HL-60 (cell line): Measurements from ENCODE around the gene RNF144A.

ENCODE experiments used
- POLR2AphosphoS5 ChIP-seq: IDR thresholded peaks from 2 replicates; pipeline ENCODE4 v1.6.1; 2012; ENCODE audit warnings: low read depth
- TF ChIP-seq, protein P1 (sequence below): IDR thresholded peaks from one replicate; pipeline ENCODE4 v1.5.1; 2011; ENCODE audit warnings: low read length, control low read depth, inconsistent platforms; ENCODE audit not compliant: insufficient read depth

DNA sequence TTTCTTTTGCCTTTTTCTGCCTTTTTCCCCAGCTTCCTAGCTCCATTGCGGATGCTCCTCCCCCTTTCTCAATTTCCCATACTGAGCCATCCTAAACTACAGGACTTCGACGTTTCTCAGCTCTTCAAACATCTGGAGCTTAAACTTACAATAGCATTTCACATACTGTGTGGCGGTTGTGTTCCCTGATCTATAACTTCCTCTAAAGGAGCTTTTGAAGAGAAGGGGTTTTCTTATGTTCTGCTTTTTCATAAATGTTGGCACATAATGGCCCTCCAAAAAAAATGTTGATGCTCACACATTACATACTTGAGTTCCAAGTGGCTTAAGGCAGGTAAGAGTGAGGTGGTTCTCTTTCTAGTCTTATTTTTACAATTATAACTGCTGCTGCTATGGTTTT, 87.4 kb downstream of the RNF144A start:
- TF ChIP-seq, protein P1, sequence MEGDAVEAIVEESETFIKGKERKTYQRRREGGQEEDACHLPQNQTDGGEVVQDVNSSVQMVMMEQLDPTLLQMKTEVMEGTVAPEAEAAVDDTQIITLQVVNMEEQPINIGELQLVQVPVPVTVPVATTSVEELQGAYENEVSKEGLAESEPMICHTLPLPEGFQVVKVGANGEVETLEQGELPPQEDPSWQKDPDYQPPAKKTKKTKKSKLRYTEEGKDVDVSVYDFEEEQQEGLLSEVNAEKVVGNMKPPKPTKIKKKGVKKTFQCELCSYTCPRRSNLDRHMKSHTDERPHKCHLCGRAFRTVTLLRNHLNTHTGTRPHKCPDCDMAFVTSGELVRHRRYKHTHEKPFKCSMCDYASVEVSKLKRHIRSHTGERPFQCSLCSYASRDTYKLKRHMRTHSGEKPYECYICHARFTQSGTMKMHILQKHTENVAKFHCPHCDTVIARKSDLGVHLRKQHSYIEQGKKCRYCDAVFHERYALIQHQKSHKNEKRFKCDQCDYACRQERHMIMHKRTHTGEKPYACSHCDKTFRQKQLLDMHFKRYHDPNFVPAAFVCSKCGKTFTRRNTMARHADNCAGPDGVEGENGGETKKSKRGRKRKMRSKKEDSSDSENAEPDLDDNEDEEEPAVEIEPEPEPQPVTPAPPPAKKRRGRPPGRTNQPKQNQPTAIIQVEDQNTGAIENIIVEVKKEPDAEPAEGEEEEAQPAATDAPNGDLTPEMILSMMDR: no peak
- peak; percentile 27; the same call in 1 of the 2 replicates for TF ChIP-seq POLR2AphosphoS5
